Measurements from ENCODE around the gene FAM170A. TPM values are rescaled to one million over a fixed set of nuclear protein-coding genes. Genes with fewer than 3 reads are reported as not detected.

Gene FAM170A, protein sequence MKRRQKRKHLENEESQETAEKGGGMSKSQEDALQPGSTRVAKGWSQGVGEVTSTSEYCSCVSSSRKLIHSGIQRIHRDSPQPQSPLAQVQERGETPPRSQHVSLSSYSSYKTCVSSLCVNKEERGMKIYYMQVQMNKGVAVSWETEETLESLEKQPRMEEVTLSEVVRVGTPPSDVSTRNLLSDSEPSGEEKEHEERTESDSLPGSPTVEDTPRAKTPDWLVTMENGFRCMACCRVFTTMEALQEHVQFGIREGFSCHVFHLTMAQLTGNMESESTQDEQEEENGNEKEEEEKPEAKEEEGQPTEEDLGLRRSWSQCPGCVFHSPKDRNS
- total RNA-seq, result not detected in 2 replicates

DNA sequence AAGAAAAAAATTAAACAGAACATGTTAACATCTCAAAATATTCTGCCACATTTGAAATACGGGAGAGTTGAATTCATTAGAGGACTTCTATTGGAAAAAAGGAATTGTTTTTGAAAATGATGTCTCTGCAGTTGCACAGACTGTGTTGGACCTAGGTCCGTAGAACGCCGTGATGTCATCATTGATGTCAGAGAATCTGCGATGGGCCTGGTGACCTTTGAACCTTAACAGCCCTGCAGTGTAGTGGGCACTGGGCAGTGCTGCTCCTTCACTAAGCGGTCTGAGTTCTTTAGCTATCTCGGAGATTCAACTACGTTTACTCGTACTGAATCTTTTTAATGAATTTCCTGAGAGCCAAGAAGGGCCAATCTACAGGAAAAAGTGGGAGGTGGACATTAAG, at the start of gene FAM170A:
Gene FAM170A, plus strand, starts transcription at position 220 of the 400 bp plus-strand sequence. CDS start 211 bp downstream, outside the sequence.
- intact Hi-C loops (cut with micrococcal nuclease), result no loop called here
- H3K4me3 Mint-ChIP-seq (ENCODE audit: low read depth), result no peak within 1 kb of the TSS
- H3K4me1 Mint-ChIP-seq (ENCODE audit: low read depth), result no peaks in the 10 kb centered on the region
- DNase-seq (ENCODE audit: low spot score), result no peak
- no peaks in the 10 kb centered on the region for H3K36me3 Mint-ChIP-seq (ENCODE audit: low read depth)
- no peak within 1 kb of the TSS for H3K27ac Mint-ChIP-seq
- no peaks in the 10 kb centered on the region for H3K9me3 Mint-ChIP-seq
- H3K27me3 Mint-ChIP-seq (ENCODE audit: low read depth), result peaks cover 2% of the 10 kb centered on the region

DNA sequence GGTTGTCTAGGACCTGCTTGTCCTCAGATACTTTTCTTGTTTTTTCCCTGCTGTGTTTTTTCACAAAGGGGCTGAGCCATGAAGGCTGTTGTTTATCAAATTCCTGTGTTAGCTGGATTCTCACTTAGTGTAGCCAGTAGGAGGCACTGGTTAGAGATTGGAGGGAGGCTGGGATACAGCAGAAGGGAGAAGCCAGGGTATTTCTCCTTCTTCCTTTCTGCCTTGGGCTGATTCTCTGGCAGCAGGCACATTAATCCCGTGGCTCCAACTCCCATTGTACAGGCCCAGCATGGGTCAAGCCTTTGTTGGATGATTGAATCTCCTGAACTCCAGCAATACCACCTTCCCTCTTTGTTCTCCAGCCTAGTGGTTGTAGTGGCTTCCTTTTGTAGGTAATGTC, 46.4 kb upstream of the FAM170A start:
- H3K36me3 Mint-ChIP-seq (ENCODE audit: low read depth), result no peaks in the 10 kb centered on the region
- H3K4me1 Mint-ChIP-seq (ENCODE audit: low read depth), result no peaks in the 10 kb centered on the region
- no peak overlapping the region for H3K27ac Mint-ChIP-seq
- H3K4me3 Mint-ChIP-seq (ENCODE audit: low read depth), result no peak overlapping the region
- H3K9me3 Mint-ChIP-seq, result no peaks in the 10 kb centered on the region
- intact Hi-C loops (cut with micrococcal nuclease), result no loop called here
- no peak for DNase-seq (ENCODE audit: low spot score)
- H3K27me3 Mint-ChIP-seq (ENCODE audit: low read depth), result peaks cover 4% of the 10 kb centered on the region

DNA sequence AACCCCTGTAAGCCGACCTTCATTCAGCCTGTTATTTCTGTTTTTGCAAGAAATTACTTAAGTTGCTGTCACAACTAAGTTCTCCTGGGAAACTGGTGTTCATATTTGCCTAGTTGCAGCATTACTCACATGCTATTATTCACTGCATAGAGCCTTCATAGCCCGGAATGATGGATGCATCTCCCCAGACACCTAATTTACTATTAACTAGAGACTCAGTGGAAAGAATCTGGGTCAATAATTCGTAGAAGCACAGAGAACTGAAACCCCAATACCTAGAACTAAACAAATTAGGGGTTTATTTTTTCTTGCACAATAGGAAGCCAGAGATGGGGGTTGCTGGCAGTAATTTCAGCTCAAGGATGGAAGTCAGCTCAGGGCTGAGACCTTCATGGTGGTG, 45.7 kb upstream of the FAM170A start:
- peaks cover 4% of the 10 kb centered on the region for H3K27me3 Mint-ChIP-seq (ENCODE audit: low read depth)
- DNase-seq (ENCODE audit: low spot score), result no peak
- no peaks in the 10 kb centered on the region for H3K4me1 Mint-ChIP-seq (ENCODE audit: low read depth)
- no peaks in the 10 kb centered on the region for H3K36me3 Mint-ChIP-seq (ENCODE audit: low read depth)
- no peak overlapping the region for H3K4me3 Mint-ChIP-seq (ENCODE audit: low read depth)
- no peaks in the 10 kb centered on the region for H3K9me3 Mint-ChIP-seq
- H3K27ac Mint-ChIP-seq, result no peak overlapping the region
- intact Hi-C loops (cut with micrococcal nuclease), result no loop called here

DNA sequence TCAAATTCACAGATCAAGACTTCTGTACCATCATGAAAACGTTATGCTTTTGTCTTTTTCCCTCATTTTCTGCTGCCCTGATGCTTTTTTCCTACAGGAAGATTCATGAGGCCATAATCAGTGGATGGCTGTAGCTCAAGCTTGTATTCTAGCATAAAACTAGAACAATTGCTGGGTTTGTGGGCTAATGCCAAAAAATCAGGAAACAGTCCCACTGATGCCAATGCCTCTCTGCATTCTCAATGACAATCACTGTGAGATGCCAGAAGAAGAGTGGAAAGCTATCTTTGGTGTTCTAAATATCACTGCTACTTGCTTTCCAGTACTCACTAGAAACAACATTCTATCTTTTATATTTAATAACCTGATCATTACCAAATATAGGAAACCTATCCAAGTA, 33.3 kb upstream of the FAM170A start:
- no peak overlapping the region for H3K4me3 Mint-ChIP-seq (ENCODE audit: low read depth)
- no peaks in the 10 kb centered on the region for H3K36me3 Mint-ChIP-seq (ENCODE audit: low read depth)
- H3K27me3 Mint-ChIP-seq (ENCODE audit: low read depth), result no peaks in the 10 kb centered on the region
- no peaks in the 10 kb centered on the region for H3K4me1 Mint-ChIP-seq (ENCODE audit: low read depth)
- DNase-seq (ENCODE audit: low spot score), result no peak
- no peaks in the 10 kb centered on the region for H3K9me3 Mint-ChIP-seq
- H3K27ac Mint-ChIP-seq, result no peak overlapping the region
- intact Hi-C loops (cut with micrococcal nuclease), result no loop called here

DNA sequence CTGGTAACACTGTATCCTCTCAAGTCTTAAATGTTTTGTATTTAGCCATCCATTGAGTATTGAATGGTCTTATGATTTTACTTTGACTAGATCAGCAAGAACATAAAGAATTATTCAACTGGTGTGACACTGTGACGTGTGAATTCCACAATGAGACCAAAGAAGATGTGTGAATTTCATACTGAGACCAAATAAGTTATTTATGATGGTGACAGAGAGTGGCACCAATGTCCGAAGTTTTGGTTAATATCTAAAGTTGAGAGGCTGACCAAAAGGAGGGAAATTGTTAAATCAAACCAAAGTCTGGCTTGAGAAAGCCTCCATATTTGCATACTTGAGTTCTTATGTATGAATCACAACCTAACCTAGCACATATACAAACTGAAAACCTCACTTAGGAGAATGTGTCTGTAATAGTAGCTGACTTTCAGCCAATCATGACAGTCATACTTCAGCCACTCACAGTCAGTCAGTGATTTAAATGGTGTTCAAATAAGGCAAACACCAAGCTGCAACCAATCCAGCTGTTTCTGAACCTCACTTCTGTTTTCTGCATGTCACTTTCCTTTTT, 31.5 kb upstream of the FAM170A start:
- intact Hi-C loops (cut with micrococcal nuclease), result no loop called here
- Mint-ChIP-seq H3K4me1 (ENCODE audit: low read depth) (no peaks in the 10 kb centered on the region), H3K27ac (no peak overlapping the region), H3K9me3 (no peaks in the 10 kb centered on the region), H3K4me3 (ENCODE audit: low read depth) (no peak overlapping the region), H3K27me3 (ENCODE audit: low read depth) (no peaks in the 10 kb centered on the region), H3K36me3 (ENCODE audit: low read depth) (no peaks in the 10 kb centered on the region)
- DNase-seq (ENCODE audit: low spot score), result no peak

DNA sequence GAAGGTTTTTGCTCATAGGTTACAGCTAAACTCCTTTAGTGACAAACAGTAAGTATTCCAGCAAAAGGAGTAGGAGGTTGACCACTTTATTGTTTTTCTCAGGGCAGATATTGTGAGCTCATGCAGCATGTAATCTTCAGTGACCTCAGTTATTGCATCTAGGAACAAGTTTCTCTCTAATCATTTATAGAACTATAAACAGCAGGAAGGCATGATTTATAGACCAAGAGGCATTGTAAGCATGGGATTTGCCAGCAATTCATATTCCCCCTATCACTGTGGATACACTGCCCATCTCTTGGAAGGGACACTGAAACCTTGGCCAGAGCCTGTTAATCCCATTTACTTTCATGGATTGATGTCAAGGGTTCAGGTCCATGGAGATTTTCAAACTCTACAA, 15.4 kb upstream of the FAM170A start:
- no peaks in the 10 kb centered on the region for H3K27me3 Mint-ChIP-seq (ENCODE audit: low read depth)

DNA sequence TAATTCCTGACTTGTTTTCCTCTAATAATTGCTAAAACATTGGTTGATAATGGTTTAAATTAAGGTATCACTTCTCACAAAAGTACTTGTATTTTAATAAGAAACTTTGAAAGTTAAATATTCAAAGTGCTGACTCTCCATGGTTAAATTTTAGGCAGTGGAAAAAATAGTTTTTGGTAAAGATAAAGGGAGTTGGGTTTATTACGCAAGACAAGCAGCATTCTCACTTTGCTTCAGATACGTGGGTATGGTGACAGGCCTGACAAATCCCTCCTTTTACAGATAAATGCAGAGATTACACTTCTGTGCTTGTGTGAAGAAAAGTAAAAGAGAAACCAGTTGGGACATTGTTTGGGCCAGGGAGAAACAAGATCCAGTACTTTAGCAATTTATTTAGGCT, 14.5 kb upstream of the FAM170A start:
- no peaks in the 10 kb centered on the region for H3K4me1 Mint-ChIP-seq (ENCODE audit: low read depth)
- H3K9me3 Mint-ChIP-seq, result no peaks in the 10 kb centered on the region

More for the DNA sequence above, 15.4 kb upstream of the FAM170A start:
- intact Hi-C loops (cut with micrococcal nuclease), result no loop called here
- Mint-ChIP-seq H3K4me1 (ENCODE audit: low read depth) (no peaks in the 10 kb centered on the region), H3K36me3 (ENCODE audit: low read depth) (no peaks in the 10 kb centered on the region), H3K4me3 (ENCODE audit: low read depth) (no peak overlapping the region), H3K9me3 (no peaks in the 10 kb centered on the region), H3K27ac (no peak overlapping the region)
- DNase-seq (ENCODE audit: low spot score), result no peak

DNA sequence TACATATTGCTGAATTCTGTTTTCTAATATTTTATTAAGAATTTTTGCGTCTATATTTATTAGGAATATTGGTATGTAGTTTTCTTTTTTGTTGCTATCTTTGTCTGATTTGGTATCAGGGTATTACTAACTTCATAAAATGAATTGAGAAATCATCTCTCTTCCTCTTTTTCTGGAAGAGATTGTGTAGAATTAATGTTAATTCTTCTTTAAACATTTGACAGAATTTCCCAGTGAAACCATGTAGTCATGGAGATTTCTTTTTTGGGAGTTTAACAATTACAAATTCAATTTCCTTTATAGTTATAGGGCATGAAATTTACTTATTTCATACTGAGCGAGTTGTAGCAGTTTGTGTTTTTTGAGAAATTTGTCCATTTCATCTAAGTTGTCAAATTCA, 3.3 kb upstream of the FAM170A start:
- no peak for DNase-seq (ENCODE audit: low spot score)
- no peak overlapping the region for H3K27ac Mint-ChIP-seq
- no peak overlapping the region for H3K4me3 Mint-ChIP-seq (ENCODE audit: low read depth)
- no peaks in the 10 kb centered on the region for H3K4me1 Mint-ChIP-seq (ENCODE audit: low read depth)
- intact Hi-C loops (cut with micrococcal nuclease), result no loop called here
- H3K27me3 Mint-ChIP-seq (ENCODE audit: low read depth), result peaks cover 2% of the 10 kb centered on the region
- no peaks in the 10 kb centered on the region for H3K36me3 Mint-ChIP-seq (ENCODE audit: low read depth)
- H3K9me3 Mint-ChIP-seq, result no peaks in the 10 kb centered on the region

More for the DNA sequence above, 14.5 kb upstream of the FAM170A start:
- Mint-ChIP-seq H3K27ac (no peak overlapping the region), H3K36me3 (ENCODE audit: low read depth) (no peaks in the 10 kb centered on the region), H3K4me3 (ENCODE audit: low read depth) (no peak overlapping the region), H3K27me3 (ENCODE audit: low read depth) (no peaks in the 10 kb centered on the region)
- intact Hi-C loops (cut with micrococcal nuclease), result no loop called here
- DNase-seq (ENCODE audit: low spot score), result no peak

DNA sequence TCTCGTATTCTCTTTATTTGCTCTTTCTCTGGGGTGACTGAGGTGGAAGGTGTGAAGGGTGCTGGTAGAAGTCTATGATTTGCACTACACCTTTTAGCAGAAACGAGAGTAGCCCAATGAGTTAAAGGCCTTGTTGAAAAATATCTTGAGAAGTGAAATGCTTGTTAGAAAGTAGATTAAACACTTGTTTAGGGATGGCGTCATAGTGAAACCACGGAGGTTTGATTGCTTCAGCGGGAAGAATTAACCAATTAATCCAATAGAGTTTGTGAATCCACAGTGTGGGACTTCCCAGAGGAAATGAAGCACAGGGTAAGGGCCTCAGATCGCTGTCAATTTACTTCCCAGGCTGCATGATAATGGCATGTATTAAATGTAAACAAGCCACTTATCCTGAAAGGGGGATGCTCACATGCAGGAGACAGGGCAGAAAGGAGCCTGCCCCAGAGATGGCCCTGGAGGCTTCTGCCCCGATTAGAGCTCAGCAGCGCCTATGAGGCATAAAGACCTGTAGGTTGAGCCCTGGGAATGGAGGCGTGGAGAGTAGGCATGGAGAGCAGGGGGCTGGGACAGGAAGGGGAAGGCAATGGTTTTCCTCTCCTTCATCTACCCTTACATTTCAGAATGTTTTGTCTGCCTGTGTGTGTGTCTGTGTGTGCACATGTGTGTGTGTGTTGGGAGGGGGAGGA, 1.5 kb downstream of the FAM170A start:
- DNase-seq (ENCODE audit: low spot score), result no peak
- H3K27ac Mint-ChIP-seq, result no peak overlapping the region
- no peaks in the 10 kb centered on the region for H3K4me1 Mint-ChIP-seq (ENCODE audit: low read depth)
- H3K36me3 Mint-ChIP-seq (ENCODE audit: low read depth), result no peaks in the 10 kb centered on the region
- H3K9me3 Mint-ChIP-seq, result no peaks in the 10 kb centered on the region
- H3K27me3 Mint-ChIP-seq (ENCODE audit: low read depth), result peaks cover 2% of the 10 kb centered on the region
- H3K4me3 Mint-ChIP-seq (ENCODE audit: low read depth), result no peak overlapping the region
- intact Hi-C loops (cut with micrococcal nuclease), result no loop called here

DNA sequence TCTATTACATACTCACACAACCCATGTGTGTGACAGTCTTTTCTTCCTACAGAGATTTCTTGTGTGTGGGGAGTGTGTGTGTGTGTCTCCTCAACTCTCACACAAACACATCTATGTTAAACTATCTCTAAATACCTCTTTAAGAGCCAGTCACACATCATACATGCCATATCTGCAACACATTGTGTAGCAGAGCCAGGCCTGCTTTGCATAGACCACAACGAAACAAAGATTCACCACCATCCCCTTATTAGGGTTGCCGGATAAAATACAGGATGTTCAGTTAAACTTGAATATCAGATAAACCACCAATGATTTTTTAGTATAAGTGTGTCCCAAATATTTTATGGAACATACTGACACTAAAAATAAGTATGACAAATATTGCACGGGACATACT, 2.3 kb downstream of the FAM170A start:
- no peak overlapping the region for H3K4me3 Mint-ChIP-seq (ENCODE audit: low read depth)
- no peaks in the 10 kb centered on the region for H3K4me1 Mint-ChIP-seq (ENCODE audit: low read depth)
- H3K27ac Mint-ChIP-seq, result no peak overlapping the region
- no peaks in the 10 kb centered on the region for H3K9me3 Mint-ChIP-seq
- no peaks in the 10 kb centered on the region for H3K36me3 Mint-ChIP-seq (ENCODE audit: low read depth)
- intact Hi-C loops (cut with micrococcal nuclease), result no loop called here
- no peak for DNase-seq (ENCODE audit: low spot score)
- peaks cover under 1% of the 10 kb centered on the region for H3K27me3 Mint-ChIP-seq (ENCODE audit: low read depth)

DNA sequence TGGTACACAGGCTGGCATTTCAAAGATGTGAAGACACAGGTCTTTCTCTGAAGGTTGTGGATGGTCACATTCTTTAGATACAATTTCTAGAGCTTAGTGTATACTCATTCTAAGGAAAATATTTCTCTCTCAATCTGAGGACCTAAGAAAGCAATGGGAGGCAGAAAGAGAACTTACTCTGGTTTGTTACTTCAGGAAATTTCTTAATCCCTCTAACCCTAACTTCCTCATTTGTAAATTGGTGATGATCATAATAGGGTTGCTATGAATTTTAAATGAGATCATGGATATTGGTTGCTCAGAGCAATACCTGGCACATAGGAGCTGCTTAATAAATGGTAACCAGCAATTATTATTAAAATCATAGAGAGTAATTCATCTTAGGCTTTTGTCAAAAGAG, 22.1 kb downstream of the FAM170A start:
- intact Hi-C loops (cut with micrococcal nuclease), result no loop called here
- Mint-ChIP-seq H3K4me3 (ENCODE audit: low read depth) (no peak overlapping the region), H3K27ac (no peak overlapping the region), H3K4me1 (ENCODE audit: low read depth) (no peaks in the 10 kb centered on the region), H3K36me3 (ENCODE audit: low read depth) (no peaks in the 10 kb centered on the region), H3K9me3 (no peaks in the 10 kb centered on the region), H3K27me3 (ENCODE audit: low read depth) (no peaks in the 10 kb centered on the region)
- no peak for DNase-seq (ENCODE audit: low spot score)

DNA sequence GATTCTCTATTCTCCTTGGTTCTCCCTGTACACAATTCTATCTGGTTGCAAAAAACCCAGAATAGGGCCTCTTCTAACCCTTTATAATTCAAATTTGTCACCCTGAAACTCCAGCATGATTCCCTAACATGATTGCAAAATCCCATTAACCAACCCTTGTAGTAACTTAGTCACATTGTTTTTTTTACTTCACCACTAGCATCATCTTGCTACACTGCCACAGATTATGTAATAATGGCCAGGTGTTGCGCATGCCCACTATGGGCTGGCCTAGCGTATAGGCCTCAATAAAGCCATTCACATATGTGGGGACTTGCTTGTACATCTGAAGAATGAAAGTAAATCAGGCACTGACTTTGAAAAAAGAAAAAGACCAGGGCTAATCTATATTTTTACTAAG, 25.7 kb downstream of the FAM170A start:
- no peak for DNase-seq (ENCODE audit: low spot score)
- no peaks in the 10 kb centered on the region for H3K4me1 Mint-ChIP-seq (ENCODE audit: low read depth)
- no peaks in the 10 kb centered on the region for H3K36me3 Mint-ChIP-seq (ENCODE audit: low read depth)
- intact Hi-C loops (cut with micrococcal nuclease), result no loop called here
- no peaks in the 10 kb centered on the region for H3K9me3 Mint-ChIP-seq
- H3K27me3 Mint-ChIP-seq (ENCODE audit: low read depth), result no peaks in the 10 kb centered on the region
- no peak overlapping the region for H3K27ac Mint-ChIP-seq
- H3K4me3 Mint-ChIP-seq (ENCODE audit: low read depth), result no peak overlapping the region

DNA sequence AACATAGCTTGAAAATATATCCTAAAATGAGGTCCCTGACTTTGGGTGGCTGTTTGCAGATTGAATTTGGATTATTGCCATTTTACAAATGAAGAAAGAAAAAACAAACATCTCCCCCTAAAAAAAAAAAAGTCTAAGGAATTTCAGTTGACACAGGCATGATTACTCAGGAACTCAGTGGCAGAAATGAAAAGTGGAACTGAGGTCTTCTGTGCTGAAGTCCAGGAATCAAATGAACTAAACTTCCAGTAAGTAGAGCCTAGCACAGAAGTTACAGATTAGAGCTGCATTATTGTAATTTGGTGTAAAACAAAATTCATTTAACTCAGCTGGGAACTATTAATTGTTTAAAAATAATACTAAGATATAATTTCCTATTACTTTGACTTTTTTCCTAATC, 26.7 kb downstream of the FAM170A start:
- Mint-ChIP-seq H3K9me3 (no peaks in the 10 kb centered on the region), H3K4me1 (ENCODE audit: low read depth) (no peaks in the 10 kb centered on the region), H3K27ac (no peak overlapping the region), H3K27me3 (ENCODE audit: low read depth) (no peaks in the 10 kb centered on the region), H3K4me3 (ENCODE audit: low read depth) (no peak overlapping the region), H3K36me3 (ENCODE audit: low read depth) (no peaks in the 10 kb centered on the region)
- intact Hi-C loops (cut with micrococcal nuclease), result no loop called here
- DNase-seq (ENCODE audit: low spot score), result no peak
